Pulmonary artery endothelial cell (primary cell): ENCODE measurements around the gene MYO5A. TPM values are rescaled to one million over a fixed set of nuclear protein-coding genes. Genes with fewer than 3 reads are reported as not detected.

Experiments
- DNase-seq: peaks from one replicate; pipeline ENCODE4 v3.0.0-alpha.2; 2011; ENCODE audit warnings: low read depth, low spot score
- total RNA-seq: library from RNA; depleted of rRNA; stranded (reverse); fragments of >200 nt; gene quantifications from 2 replicates; pipeline ENCODE4 v1.2.3, GENCODE V29; 2014

MYO5A gene
- total RNA-seq, 1 donor from 2014 or later, result 183 TPM

- DNase-seq, result no peak
Measured at GRCh38 chr15:52257734-52258062, 271.0 kb downstream of the MYO5A start.

Other genes starting within 250 kb of the MYO5A start
- gene MYO5C, start 233.1 kb downstream of the MYO5A start, total RNA-seq, result 6.9 and 10.4 TPM in 2 replicates
- gene ARPP19, start 40.1 kb upstream of the MYO5A start, total RNA-seq, result 165 and 170 TPM in 2 replicates
- gene ATOSA, start 150.5 kb upstream of the MYO5A start, total RNA-seq, result 26.9 and 41.7 TPM in 2 replicates